HCT116 (cell line): ENCODE measurements around the gene CCNE1. TPM values are rescaled to one million over a fixed set of nuclear protein-coding genes. Genes with fewer than 3 reads are reported as not detected.

Source experiments
- ATAC-seq: fragments of 200-7000 bp; cut with Tn5 transposase; 2 replicates; pipeline ENCODE4 v1.9.1; 2020; ENCODE audit warnings: mild to moderate bottlenecking, moderate library complexity
- BruUV-seq: library from RNA; stranded (reverse); fragments of 400-500 nt; replicated peaks from 2 replicates; lab custom pipeline; 2021; lab: Mats Ljungman, UMichigan
- CTCF ChIA-PET: fragments of 300-600 bp; sonication (Branson Sonifier 250); formaldehyde crosslinking; loops from one replicate; lab custom pipeline; 2021; ENCODE audit warnings: antibody characterized with exemption; lab: Charles Lee
- POLR2A ChIA-PET: fragments of 300-600, 350-600 bp; sonication (Branson Sonifier 250); formaldehyde crosslinking; loops from one replicate; lab custom pipeline; 2021; ENCODE audit warnings: antibody characterized with exemption; lab: Charles Lee
- RAD21 ChIA-PET, 2 experiments: fragments of 300-600 bp; sonication (Branson Sonifier 250); formaldehyde crosslinking; loops; one replicate each; lab custom pipeline; 2023; ENCODE audit warnings: low total read pairs in 2 of 2; ENCODE audit not compliant: uncharacterized antibody in 2 of 2, unreplicated experiment in 2 of 2, low non-redundant PET in 1 of 2; lab: Charles Lee
- DNase-seq: peaks from one replicate; pipeline ENCODE4 v3.0.0-alpha.2; 2010; ENCODE audit warnings: low read depth, low spot score
- H2AFZ ChIP-seq: fragments of 200-600 bp; shearing (Covaris generic), sonication (generic); 2 replicates; pipeline ENCODE4 v1.6.1; 2017; ENCODE audit warnings: low read depth, mixed run types, mixed read lengths, antibody characterized with exemption, low read length; ENCODE audit not compliant: poor library complexity, severe bottlenecking
- H3K27ac ChIP-seq: 2 replicates; pipeline ENCODE4 v1.5.1; 2012; ENCODE audit warnings: low read depth, low read length
- H3K27me3 ChIP-seq: fragments of 200-600 bp; sonication (generic); 2 replicates; pipeline ENCODE4 v1.6.1; 2016; ENCODE audit warnings: mixed run types, low read length, mixed read lengths; ENCODE audit not compliant: insufficient read depth
- H3K36me3 ChIP-seq, 2 experiments: fragments of 200-500 bp in 1 of 2; fragments of 200-600 bp in 1 of 2; sonication (Bioruptor generic) in 1 of 2; sonication (generic) in 1 of 2; 2 replicates each; pipeline versions ENCODE4 v1.5.1 to v1.6.1; 2014 to 2016; ENCODE audit warnings: low read length in 2 of 2, inconsistent platforms in 1 of 2, mixed read lengths in 1 of 2, mixed run types in 1 of 2; ENCODE audit not compliant: insufficient read depth in 2 of 2, control insufficient read depth in 1 of 2
- H3K4me1 ChIP-seq, 2 experiments: fragments of 200-600 bp in 1 of 2; sonication (generic) in 1 of 2; 2 replicates each; pipeline versions ENCODE4 v1.5.1 to v1.6.1; 2012 to 2017; ENCODE audit warnings: low read length in 2 of 2, inconsistent platforms in 1 of 2, mild to moderate bottlenecking in 1 of 2, mixed read lengths in 1 of 2, mixed run types in 1 of 2, moderate library complexity in 1 of 2; ENCODE audit not compliant: insufficient read depth in 2 of 2, control insufficient read depth in 1 of 2
- H3K4me2 ChIP-seq: fragments of 200-600 bp; sonication (generic); 2 replicates; pipeline ENCODE4 v1.6.1; 2017; ENCODE audit warnings: mixed run types, low read length, mixed read lengths
- H3K4me3 ChIP-seq, 2 experiments: fragments of 200-600 bp in 1 of 2; sonication (generic) in 1 of 2; replicated peaks in 1 of 2; 2 replicates each; pipeline ENCODE4 v1.5.1; 2011 to 2016; ENCODE audit warnings: low read length in 2 of 2, control low read depth in 1 of 2, low read depth in 1 of 2, mild to moderate bottlenecking in 1 of 2, mixed read lengths in 1 of 2, mixed run types in 1 of 2
- H3K79me2 ChIP-seq: fragments of 200-600 bp; sonication (generic); 2 replicates; pipeline ENCODE4 v1.6.1; 2017; ENCODE audit warnings: mild to moderate bottlenecking, mixed run types, low read length, moderate library complexity, mixed read lengths; ENCODE audit not compliant: insufficient read depth
- H3K9ac ChIP-seq: fragments of 200-600 bp; sonication (generic); 2 replicates; pipeline ENCODE4 v1.6.1; 2016; ENCODE audit warnings: low read length, mixed read lengths
- H3K9me2 ChIP-seq: fragments of 200-600 bp; sonication (generic), shearing (Covaris generic); 2 replicates; pipeline ENCODE4 v1.6.1; 2017; ENCODE audit warnings: mixed run types, mild to moderate bottlenecking, moderate library complexity; ENCODE audit not compliant: insufficient read depth
- H3K9me3 ChIP-seq, 2 experiments: fragments of 200-500 bp in 1 of 2; fragments of 200-600 bp in 1 of 2; sonication (Bioruptor generic) in 1 of 2; sonication (generic) in 1 of 2; 2 replicates each; pipeline ENCODE4 v1.6.1; 2014 to 2017; ENCODE audit warnings: low read length in 2 of 2, mixed read lengths in 2 of 2, inconsistent platforms in 1 of 2, low read depth in 1 of 2, mild to moderate bottlenecking in 1 of 2, mixed run types in 1 of 2, moderate library complexity in 1 of 2; ENCODE audit not compliant: control insufficient read depth in 1 of 2, insufficient read depth in 1 of 2
- H4K20me1 ChIP-seq: fragments of 200-600 bp; sonication (generic), shearing (Covaris generic); 2 replicates; pipeline ENCODE4 v1.6.1; 2017; ENCODE audit warnings: mixed run types, mild to moderate bottlenecking, moderate library complexity; ENCODE audit not compliant: insufficient read depth
- ATF3 ChIP-seq: IDR thresholded peaks from 2 replicates; pipeline ENCODE4 v1.6.1; 2012
- CBX3 ChIP-seq: IDR thresholded peaks from 2 replicates; pipeline ENCODE4 v1.6.1; 2012; ENCODE audit warnings: low read depth
- CTCF ChIP-seq, 3 experiments: fragments of 200-600 bp in 1 of 3; sonication (generic) in 1 of 3; IDR thresholded peaks in 2 of 3; conservative IDR thresholded peaks in 1 of 3; 2 replicates each; pipeline ENCODE4 v1.5.1; 2012 to 2017; ENCODE audit warnings: low read depth in 2 of 3, low read length in 2 of 3, antibody characterized with exemption in 1 of 3, borderline replicate concordance in 1 of 3, control low read depth in 1 of 3, mild to moderate bottlenecking in 1 of 3, mixed read lengths in 1 of 3, mixed run types in 1 of 3, moderate library complexity in 1 of 3; ENCODE audit not compliant: insufficient read depth in 1 of 3
- ELF1 ChIP-seq: IDR thresholded peaks from 2 replicates; pipeline ENCODE4 v1.6.1; 2012; ENCODE audit warnings: low read depth, borderline replicate concordance
- EZH2phosphoT487 ChIP-seq: fragments of 200-600 bp; IDR thresholded peaks from 2 replicates; pipeline ENCODE4 v1.6.1; 2018; ENCODE audit warnings: antibody characterized with exemption, borderline replicate concordance
- FOSL1 ChIP-seq: IDR thresholded peaks from 2 replicates; pipeline ENCODE4 v1.6.1; 2012; ENCODE audit warnings: low read depth
- MAX ChIP-seq: IDR thresholded peaks from 2 replicates; pipeline ENCODE4 v1.6.1; 2012
- POLR2A ChIP-seq: IDR thresholded peaks from 2 replicates; pipeline ENCODE4 v1.7.0; 2011; ENCODE audit warnings: borderline replicate concordance; ENCODE audit not compliant: insufficient read depth, insufficient read length; ENCODE audit errors: extremely low read depth
- POLR2AphosphoS5 ChIP-seq: IDR thresholded peaks from 2 replicates; pipeline ENCODE4 v1.6.1; 2011; ENCODE audit warnings: mild to moderate bottlenecking, low read depth, low read length, moderate library complexity
- RAD21 ChIP-seq: IDR thresholded peaks from 2 replicates; pipeline ENCODE4 v1.6.1; 2012; ENCODE audit warnings: low read depth, mild to moderate bottlenecking
- TCF7L2 ChIP-seq: IDR thresholded peaks from 2 replicates; pipeline ENCODE4 v1.7.0; 2011; ENCODE audit warnings: borderline replicate concordance, inconsistent platforms; ENCODE audit not compliant: insufficient read depth, insufficient read length; ENCODE audit errors: extremely low read depth
- YY1 ChIP-seq: IDR thresholded peaks from 2 replicates; pipeline ENCODE4 v1.6.1; 2011; ENCODE audit warnings: low read length, low read depth, moderate library complexity, mild to moderate bottlenecking; ENCODE audit not compliant: insufficient replicate concordance; ENCODE audit errors: extremely low read depth
- intact Hi-C: fragments of 100-400 bp; cut with micrococcal nuclease; formaldehyde crosslinking; loops from 2 replicates; pipeline ENCODE4 v1.10.0; 2022
- total RNA-seq: library from RNA; stranded (reverse); gene quantifications from one replicate; pipeline ENCODE4 v1.2.1, GENCODE V29; 2021; ENCODE audit not compliant: unreplicated experiment

CCNE1 gene
- total RNA-seq, 1 experiment from 2014 or later, result 29.3 TPM

- ATAC-seq, result peak; percentile 96
- Histone ChIP-seq H3K4me1 (peaks cover 3 to 8% of the 10 kb centered on the region in 2 experiments; a peak in 2 of 4 replicates), H2AFZ (peak overlapping the region; percentile 84), H3K36me3 (no peaks in the 10 kb centered on the region), H4K20me1 (no peaks in the 10 kb centered on the region), H3K9me2 (no peaks in the 10 kb centered on the region), H3K4me2 (peak overlapping the region; percentile 52), H3K4me3 (no peak overlapping the region), H3K79me2 (no peaks in the 10 kb centered on the region), H3K9ac (no peak overlapping the region; the same call in 1 of the 2 replicates), H3K9me3 (no peaks in the 10 kb centered on the region), H3K27ac (no peak overlapping the region), H3K27me3 (no peaks in the 10 kb centered on the region)
- peak; percentile 43 for DNase-seq
- TF ChIP-seq EZH2phosphoT487 (no peak), ATF3 (no peak), CTCF (IDR thresholded peaks at IDR 0.05 in 2 of 3, conservative IDR thresholded peaks at IDR 0.05 in 1 of 3; ENCODE audit: borderline replicate concordance in 1 of 3, insufficient read depth in 1 of 3, low read depth in 2 of 3, low read length in 2 of 3) (peak; percentile 31 to 89 (median 74); a peak in 4 of 6 replicates), CBX3 (no peak), RAD21 (peak; percentile 58), FOSL1 (no peak), MAX (peak; percentile 32; the same call in 1 of the 2 replicates), POLR2AphosphoS5 (no peak), YY1 (no peak), TCF7L2 (peak; percentile 23), POLR2A (no peak), ELF1 (no peak)
- ChIA-PET RAD21 (no interaction called here), POLR2A (no interaction called here), CTCF (interaction anchor here (0.6 to 1.9 kb wide), 7 partner anchors 10 to 101 kb away, joined by 3 to 11 read pairs (median 4); no protein-coding TSS in a partner anchor)
- no TSS peak for BruUV-seq
- intact Hi-C loops, result no loop called here
Measured at GRCh38 chr19:29771708-29772414, 39.9 kb upstream of the CCNE1 start.
